H1 (cell line): ENCODE data around the gene AIDA. TPM values are rescaled to one million over a fixed set of nuclear protein-coding genes. Genes with fewer than 3 reads are reported as not detected.

Experiments used
- KDM4A ChIP-seq: IDR thresholded peaks from one replicate; pipeline ENCODE4 v1.7.1; 2012; ENCODE audit warnings: low read depth, mild to moderate bottlenecking, moderate library complexity, low read length, inconsistent platforms; ENCODE audit not compliant: severe bottlenecking
- polyA plus RNA-seq, 7 experiments: library from polyadenylated mRNA; depleted of rRNA in 3 of 7; stranded (reverse) in 5 of 7; unstranded in 2 of 7; fragments of >200 nt in 5 of 7; fragments of 200-250 nt in 2 of 7; gene quantifications; 1 replicate in 5 of 7; 2 replicates in 1 of 7; 4 replicates in 1 of 7; pipeline versions ENCODE4 v1.2.1 to v1.2.3, GENCODE V29; 2011 to 2013; ENCODE audit warnings: missing spikeins in 2 of 7, mixed read lengths in 2 of 7
- total RNA-seq: library from RNA; stranded (reverse); fragmentation: NEBNext Ultra II Directional; extraction: Animal tissue kit (Norgen Biotek cat#: 25700); gene quantifications from 2 replicates; pipeline ENCODE4 v1.2.1, GENCODE V29; 2021
- TF ChIP-seq, protein P1 (sequence below): IDR thresholded peaks from 2 replicates; pipeline ENCODE4 v1.6.1; 2012; ENCODE audit warnings: low read length, inconsistent platforms

The AIDA gene
- total and polyA plus RNA-seq, 2 of the 8 experiments (the other 6 are each of a cell fraction or from before 2014, with no cell fraction given): 52.5 to 103 TPM

DNA sequence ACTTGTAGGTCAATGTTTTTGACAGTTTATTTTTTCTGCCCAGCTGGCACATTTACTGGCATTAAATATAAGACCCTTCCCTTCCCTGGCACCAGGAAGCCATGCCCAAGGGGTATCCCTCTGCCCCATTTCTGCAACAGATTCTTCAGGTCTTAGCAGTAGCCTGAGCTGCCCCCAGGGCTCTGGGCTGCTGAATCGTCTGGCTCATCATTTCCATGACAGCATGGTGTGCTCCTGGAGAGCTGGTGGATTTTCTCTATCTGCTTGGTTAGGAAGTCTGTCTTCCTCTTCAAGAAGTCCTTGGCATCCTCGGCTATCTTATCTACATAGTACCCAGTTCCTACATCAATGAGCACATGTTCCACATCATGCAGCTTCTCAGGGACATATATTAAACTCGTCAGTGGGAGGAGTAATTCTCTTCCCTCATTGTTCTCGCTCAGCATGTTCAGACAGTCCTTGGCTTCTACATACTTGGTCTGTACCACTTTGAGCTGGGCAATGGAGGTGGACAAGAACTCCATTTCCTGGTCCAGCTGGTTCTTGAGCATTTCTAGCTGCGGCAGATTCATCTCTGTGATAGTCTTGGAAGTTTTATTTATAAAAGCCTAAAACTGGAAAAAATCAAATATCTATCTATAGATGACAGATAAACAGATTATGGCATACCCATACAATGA lies 70.9 kb downstream of the AIDA start (continued):
- TF ChIP-seq, protein P1, sequence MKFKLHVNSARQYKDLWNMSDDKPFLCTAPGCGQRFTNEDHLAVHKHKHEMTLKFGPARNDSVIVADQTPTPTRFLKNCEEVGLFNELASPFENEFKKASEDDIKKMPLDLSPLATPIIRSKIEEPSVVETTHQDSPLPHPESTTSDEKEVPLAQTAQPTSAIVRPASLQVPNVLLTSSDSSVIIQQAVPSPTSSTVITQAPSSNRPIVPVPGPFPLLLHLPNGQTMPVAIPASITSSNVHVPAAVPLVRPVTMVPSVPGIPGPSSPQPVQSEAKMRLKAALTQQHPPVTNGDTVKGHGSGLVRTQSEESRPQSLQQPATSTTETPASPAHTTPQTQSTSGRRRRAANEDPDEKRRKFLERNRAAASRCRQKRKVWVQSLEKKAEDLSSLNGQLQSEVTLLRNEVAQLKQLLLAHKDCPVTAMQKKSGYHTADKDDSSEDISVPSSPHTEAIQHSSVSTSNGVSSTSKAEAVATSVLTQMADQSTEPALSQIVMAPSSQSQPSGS: no peak
- TF ChIP-seq KDM4A: no peak
